ENCODE measurements around the gene CDHR1.

DNA sequence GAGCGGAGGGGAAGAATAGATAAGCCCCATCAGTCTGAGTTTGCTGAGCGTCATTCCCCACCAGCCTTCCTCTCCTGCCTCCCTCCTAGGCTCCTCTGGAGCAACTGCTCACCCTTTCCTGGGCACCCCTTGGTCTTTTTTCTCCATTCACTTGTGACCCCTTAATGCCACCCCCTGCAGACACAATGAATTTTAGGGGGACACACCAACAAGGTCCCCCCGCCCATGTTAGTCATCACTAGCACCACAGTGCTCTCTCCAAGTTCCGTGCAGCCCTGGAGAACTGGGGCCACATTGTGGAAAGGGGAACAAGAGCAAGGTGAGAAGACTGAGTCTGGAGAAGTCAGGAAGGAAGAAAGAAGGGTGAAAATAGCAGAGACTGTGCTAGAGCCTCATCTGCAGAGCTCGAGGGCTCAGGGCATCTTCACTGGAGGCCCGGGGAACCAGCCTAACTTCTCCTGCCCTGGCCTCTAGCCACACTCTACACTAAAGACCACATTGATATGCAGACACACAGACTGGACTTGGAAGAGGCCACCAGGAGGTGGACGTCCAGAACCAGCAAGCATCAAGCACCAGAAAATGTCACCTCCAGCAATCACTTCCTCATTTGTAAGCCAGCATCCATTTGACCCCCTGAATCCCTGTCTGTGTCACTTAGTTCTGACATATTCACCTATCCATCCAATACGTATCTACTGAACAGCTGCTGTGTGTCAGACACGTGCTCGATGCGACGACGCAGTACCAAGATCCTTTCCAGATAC, 68.0 kb downstream of the CDHR1 start:
- TF ChIP-seq, protein P1, sequence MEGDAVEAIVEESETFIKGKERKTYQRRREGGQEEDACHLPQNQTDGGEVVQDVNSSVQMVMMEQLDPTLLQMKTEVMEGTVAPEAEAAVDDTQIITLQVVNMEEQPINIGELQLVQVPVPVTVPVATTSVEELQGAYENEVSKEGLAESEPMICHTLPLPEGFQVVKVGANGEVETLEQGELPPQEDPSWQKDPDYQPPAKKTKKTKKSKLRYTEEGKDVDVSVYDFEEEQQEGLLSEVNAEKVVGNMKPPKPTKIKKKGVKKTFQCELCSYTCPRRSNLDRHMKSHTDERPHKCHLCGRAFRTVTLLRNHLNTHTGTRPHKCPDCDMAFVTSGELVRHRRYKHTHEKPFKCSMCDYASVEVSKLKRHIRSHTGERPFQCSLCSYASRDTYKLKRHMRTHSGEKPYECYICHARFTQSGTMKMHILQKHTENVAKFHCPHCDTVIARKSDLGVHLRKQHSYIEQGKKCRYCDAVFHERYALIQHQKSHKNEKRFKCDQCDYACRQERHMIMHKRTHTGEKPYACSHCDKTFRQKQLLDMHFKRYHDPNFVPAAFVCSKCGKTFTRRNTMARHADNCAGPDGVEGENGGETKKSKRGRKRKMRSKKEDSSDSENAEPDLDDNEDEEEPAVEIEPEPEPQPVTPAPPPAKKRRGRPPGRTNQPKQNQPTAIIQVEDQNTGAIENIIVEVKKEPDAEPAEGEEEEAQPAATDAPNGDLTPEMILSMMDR (IDR thresholded peaks at IDR 0.05) = no peak
- TF ChIP-seq POLR2A (IDR thresholded peaks at IDR 0.05) = no peak
